Upper lobe of left lung (tissue), 4 donors: ENCODE measurements around the gene DST.

Experiments
- CTCF ChIP-seq, 6 experiments: fragments of 450-650 bp in 4 of 6; fragments of 200-600 bp in 2 of 6; sonication (generic) in 2 of 6; IDR thresholded peaks; one replicate each; pipeline ENCODE4 v1.5.1; 2016 to 2019; ENCODE audit warnings: antibody characterized with exemption in 6 of 6
- EP300 ChIP-seq, 4 donors: sonication (generic); formaldehyde crosslinking; IDR thresholded peaks; one replicate each; pipeline ENCODE4 v1.5.1; 2017; ENCODE audit warnings: antibody characterized with exemption in 4 of 4, control low read depth in 2 of 4

GRCh38 chr6:56528412-56528841 lies 114.3 kb downstream of the DST start:
- TF ChIP-seq CTCF (IDR thresholded peaks at IDR 0.05), result no peak
- TF ChIP-seq EP300 (IDR thresholded peaks at IDR 0.05), result no peak
